HTERT RPE-1 (cell line): ENCODE data around the gene BTBD2.

ENCODE experiments used
- in situ Hi-C: fragments of 300-500 bp; cut with MboI; formaldehyde crosslinking; loops from 4 replicates; pipeline ENCODE4 v1.14.3; 2020; ENCODE audit warnings: low sequenced_read_pairs

The BTBD2 gene

DNA sequence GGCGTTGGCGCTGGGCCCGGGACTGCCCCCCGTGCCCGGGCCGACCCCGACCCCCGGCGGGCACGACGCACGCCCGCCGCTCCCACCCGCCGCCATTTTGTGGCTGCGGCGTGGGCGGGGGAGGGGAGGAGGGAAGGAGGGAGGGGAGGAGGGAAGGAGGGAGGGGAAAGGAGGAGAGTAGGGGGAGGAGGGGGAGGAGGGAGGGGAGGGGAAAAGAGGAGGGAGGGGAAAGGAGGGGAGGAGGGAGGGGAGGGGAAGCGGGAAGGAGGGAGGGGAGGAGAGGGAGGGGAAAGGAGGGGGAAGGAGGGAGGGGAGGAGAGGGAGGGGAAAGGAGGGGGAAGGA lies at the start of gene BTBD2:
TSS of gene BTBD2 (minus strand) at position 107 of the 343 bp plus-strand sequence. CDS start at position 96, 11 bp downstream.
- in situ Hi-C loops: no loop called here

GRCh38 chr19:2064788-2065524 lies 49.4 kb upstream of the BTBD2 start:
- in situ Hi-C loops: no loop called here

DNA sequence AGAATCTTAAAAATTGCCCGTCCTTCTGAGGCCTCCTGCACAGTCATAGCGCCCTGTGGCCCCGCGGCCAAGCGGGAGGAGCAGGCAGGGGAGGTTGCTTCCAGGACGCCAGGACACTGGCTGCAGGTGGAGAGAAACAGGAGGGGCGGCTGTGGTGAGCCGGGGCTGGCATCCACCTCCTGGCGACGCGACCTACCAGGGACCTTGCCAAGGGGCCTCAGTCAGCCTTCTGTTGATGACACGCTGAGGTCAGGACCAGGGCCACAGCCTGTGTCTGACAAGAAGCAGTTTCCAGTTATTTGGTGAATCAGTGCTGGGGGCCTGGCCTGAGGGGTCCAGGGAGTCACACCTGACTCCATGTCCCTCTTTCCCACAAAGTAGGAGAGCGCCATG lies 48.9 kb upstream of the BTBD2 start:
- in situ Hi-C loops: no loop called here

GRCh38 chr19:2063824-2064223 lies 48.3 kb upstream of the BTBD2 start:
- in situ Hi-C loops: no loop called here

- in situ Hi-C loops: no loop called here
These were observed 47.3 kb upstream of the BTBD2 start for GRCh38 chr19:2062770-2063169.

DNA sequence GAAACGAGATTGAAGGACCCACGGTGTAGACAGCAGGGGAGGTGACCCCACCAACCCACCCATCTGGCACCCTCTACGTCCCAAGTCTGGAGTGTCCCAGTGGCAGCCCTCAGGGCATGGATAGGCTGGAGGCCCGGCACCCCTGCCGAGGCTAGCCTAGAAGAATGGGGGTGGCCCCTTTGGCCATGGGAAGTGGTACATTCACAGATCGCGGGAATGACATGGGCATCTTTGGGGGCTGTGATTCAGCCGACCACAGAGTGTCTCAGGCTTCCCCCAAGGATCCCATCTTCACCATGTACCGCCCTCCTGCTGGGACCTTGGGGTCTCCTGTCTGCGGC lies 46.8 kb upstream of the BTBD2 start:
- in situ Hi-C loops: no loop called here

DNA sequence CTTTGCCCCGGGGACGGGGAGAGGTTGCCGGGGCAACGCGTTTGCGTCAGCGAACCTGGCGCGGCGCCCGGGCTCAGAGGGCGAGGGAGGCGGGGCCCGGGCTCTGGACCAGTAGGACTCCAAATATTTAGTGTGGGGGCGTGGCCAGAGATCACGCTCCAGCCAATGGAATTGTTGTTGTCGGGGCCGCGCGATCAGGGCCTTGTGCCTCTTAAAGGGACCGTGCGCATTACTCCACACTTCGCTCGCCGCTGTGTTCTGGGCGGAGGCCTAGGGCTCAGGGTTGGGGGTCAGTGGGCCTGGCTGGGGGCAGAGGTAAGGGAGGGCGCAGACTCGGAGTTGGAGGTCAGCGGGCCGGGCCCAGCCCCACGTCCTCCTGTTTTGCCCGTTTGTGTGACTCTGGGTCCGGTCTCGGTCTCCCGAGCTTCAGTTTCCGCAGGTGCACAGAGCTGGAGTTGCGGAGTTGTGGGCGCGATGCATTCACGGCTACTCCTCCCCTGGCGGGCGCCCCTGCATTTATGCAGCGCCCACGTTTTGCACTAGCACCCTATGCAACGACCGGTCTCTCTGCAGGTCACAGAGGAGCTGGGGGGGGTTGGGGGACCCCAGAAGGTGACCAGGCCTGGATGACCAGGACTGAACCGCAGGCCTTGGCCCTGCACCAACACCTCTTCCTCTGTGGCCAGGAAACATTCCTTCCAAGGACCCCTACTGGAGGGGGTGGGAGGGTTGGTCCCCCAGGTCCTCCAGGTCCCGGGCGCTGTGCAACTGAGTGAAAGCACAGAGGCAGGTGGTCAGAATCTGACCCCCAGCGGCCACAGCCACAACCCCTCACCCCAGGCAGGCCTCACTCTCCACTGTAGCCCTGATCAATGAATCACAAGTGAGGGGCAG lies 46.2 kb upstream of the BTBD2 start:
- in situ Hi-C loops: no loop called here

- in situ Hi-C loops: no loop called here
These were observed 45.5 kb upstream of the BTBD2 start for GRCh38 chr19:2060884-2061494.

DNA sequence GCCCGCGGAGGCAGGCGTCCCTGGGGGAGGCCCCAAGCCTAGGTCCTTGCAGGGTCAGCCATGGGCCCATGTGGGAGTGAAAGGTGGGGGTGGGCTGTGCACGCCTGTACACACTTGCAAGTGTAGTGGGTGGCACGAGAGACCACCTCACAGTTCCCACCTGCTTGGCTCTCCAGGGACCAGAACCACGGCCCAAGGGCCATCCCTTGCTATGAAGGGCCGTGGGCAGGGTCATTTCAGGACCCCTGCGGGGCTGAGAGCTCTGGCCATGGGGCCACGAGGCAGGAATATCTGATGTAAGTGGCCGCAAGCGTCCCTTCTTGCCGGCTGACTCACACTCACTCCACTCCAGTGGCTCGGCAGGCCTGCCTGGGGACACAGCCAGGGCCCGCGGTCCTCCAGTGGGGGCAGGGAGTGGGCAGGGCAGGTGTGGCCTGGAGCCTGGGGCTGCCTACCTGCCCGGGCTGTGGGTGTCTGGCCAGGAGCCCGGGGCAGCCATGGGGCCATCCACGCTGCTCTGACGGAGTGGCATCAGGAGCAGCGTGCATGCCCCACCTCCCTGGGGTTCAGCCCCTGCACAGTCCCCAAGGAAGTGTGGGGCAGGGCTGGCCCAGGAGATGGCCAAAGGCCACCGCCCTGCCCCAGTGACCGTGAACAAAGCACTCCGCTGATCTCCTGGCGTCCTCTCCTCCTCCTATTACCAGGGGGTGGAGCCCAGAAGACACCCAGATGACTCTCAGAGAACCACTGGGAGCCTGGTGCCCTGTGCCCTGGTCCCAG lies 44.1 kb upstream of the BTBD2 start:
- in situ Hi-C loops: no loop called here

DNA sequence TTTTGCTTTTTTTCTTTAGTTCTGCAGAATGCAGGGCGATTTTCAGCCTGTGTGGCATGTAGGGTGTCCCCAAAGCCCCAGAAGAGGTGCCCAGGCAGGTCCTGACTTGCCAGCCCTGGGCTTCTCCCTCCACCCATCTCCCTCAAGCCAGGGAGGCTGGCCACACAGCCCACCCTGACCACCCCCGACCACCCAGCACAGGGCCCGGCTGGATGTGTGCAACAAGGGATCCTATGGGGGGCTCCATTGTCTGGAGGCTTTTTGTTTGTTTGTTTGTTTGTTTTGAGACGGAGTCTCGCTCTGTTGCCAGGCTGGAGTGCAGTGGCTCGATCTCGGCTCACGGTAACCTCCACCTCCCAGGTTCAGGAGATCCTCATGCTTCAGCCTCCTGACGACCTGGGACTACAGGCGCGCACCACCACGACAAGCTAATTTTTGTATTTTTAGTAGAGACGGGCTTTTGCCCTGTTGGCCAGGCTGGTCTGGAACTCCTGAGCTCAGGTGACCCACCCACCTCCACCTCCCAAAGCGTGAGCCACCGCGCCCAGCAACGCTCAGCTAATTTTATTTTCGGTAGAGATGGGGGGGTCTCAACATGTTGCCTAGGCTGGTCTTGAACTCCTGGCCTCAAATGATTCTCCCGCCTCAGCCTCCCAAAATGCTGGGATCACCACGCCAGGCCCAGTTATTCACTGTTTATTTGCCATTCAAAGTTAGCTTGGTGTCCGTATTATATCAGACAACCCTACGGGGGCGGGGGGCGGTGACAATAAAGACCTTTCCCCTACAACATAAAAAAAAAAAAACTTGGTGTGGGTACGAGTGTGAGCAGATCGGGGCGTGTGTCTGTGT lies 43.3 kb upstream of the BTBD2 start:
- in situ Hi-C loops: no loop called here

DNA sequence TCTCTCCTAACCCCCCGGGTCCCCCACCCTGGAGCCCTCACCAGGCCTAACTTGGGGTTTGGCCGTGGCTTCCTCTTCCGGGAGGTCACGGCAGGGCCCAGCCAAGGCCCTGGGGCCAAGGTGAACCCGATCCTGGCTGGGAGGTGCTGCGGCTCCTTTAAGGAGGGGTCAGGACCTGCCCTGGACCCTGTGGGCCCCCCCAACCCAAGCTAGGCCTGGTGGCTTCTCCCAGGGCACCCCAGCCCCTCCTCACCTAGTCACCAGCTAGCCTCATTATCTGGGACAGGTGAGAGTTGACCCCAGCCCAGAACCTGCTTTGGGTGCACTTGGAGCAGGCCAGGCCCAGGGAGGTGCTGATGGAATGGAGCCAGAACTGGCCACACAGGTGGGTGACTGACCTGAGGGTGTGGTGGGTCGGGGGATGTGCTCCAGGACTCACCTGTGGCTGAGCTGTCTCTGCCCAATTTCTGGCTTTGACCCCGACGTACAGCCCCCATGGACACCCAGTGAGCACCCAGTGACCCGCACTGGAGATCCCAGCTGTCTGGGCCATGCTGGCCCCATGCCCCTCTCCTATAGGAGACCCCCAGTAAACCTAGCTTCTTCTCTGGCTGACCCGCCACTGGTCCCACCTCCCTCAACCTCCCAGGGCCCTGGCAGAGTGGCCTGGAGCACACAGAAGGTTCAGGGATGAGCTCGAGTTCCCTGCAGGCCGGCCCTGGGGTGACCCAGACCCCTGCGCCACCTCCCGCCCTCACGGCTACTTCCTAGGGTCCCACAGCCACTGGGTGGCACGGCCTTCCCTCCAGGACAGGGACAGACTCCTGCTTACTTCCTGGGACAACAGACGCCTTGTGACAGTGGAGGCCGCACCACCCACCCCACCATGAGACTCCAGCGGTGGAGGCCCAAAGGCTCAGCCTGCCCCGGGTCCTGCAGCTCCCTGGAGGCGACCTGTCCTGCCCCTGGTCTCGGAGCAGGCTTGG lies 42.3 kb upstream of the BTBD2 start:
- in situ Hi-C loops: no loop called here

- in situ Hi-C loops: no loop called here
These were observed 41.3 kb upstream of the BTBD2 start for GRCh38 chr19:2056837-2057192.

DNA sequence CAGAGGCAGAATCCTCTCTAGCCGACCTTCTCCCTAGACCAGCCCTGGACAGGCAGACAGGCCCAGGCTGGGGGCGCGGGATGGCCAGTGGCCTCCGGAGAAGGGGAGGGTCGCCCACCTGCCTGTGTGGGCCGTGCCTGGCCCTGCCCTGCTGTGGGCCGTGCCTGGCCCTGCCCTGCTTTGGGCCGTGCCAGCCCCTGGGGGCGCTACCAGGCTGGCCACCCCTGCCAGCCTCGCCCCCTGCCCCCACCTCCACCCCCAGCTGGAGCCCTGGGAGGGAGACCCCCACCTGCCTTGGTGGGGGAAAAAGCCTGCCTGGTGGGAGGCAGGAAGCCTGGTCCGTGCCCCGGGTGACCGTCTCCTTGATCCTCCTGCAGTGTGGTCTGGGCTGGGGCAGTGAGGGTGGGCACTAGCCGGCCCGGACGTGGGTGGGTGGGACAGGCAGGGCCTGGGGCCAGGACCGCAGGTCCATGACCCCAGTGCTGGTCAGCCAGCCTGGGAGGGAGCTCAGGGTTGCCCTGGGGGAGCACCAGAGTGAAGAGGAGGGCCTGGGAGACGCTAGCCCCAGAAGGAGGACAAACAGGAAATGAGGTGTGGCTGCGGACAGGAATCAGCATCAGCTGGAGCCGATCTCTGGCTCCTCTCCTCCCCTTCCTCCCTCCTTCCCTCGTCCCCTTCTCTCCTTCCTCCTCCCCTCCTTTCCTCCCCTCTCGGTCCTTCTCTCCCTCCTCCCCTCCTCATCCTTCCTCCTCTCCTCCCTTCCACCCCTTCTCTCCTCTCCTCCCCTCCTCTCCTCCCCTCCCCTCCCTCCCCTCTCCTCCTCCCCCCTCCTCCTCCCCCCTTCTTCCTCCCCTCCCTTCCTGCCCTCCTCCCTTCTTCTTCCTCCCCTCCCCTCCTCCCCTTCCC lies 40.7 kb upstream of the BTBD2 start:
- in situ Hi-C loops: no loop called here

- in situ Hi-C loops: no loop called here
These were observed 39.2 kb upstream of the BTBD2 start for GRCh38 chr19:2054763-2055162.

DNA sequence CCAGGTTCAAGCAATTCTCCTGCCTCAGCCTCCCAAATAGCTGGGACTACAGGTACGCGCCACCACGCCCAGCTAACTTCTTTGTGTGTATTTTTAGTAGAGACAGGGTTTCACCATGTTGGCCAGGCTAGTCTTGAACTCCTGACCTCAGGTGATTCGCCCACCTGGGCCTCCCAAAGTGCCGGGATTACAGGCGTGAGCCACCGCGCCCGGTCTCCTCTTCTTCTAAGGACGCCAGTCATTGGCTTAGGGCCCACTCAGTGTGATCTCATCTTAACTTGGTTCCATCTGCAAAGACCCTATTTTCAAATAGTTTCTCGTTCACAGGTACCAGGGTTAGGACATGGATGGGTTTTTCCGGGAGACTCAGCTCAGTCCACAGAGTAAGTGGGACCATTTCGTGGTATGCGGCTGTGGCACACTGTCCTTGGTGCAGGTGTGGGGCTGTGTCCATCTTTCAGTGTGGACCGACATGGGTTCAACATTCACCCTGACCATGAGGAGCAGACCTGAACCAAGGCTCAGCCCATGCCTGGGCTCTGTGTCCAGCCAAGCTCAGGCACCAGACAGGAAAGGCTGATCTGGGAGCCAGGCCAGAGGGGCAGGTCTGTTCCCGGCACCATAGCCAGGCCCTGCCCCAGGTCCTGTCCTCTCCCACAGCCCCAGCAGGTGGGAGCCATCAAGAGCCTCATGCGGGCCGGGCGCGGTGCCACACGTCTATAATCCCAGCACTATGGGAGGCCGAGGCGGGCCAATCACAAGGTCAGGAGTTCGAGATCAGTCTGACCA lies 38.3 kb upstream of the BTBD2 start:
- in situ Hi-C loops: no loop called here

- in situ Hi-C loops: no loop called here
These were observed 36.5 kb upstream of the BTBD2 start for GRCh38 chr19:2051773-2052704.
